NCI-H2081 treated with DMSO at 0.1 percent for 48 hours (cell line): ENCODE results near the gene MAP3K6.
"Not testable (repeated sequence)": the region's sequence is repeated elsewhere in the genome, so short reads cannot be mapped to it uniquely, and the experiment has no call there.

Experiments used
- DNase-seq: peaks from one replicate; lab custom pipeline; 2025; lab: John Stamatoyannopoulos, UW

The MAP3K6 gene

GRCh38 chr1:27395441-27396195 lies 28.9 kb upstream of the MAP3K6 start:
- DNase-seq = no peak

- no peak for DNase-seq
These were observed 28.2 kb upstream of the MAP3K6 start for GRCh38 chr1:27394925-27395324.

GRCh38 chr1:27394282-27394658 lies 27.5 kb upstream of the MAP3K6 start:
- DNase-seq = no peak

- no peak for DNase-seq
These were observed 27.0 kb upstream of the MAP3K6 start for GRCh38 chr1:27393641-27394281.

GRCh38 chr1:27392778-27393635 lies 26.2 kb upstream of the MAP3K6 start:
- DNase-seq = no peak

- no peak for DNase-seq
These were observed 25.5 kb upstream of the MAP3K6 start, which contains the start of gene GPR3 for GRCh38 chr1:27392096-27392777. TSS of gene GPR3 (plus strand) at chr1:27392622. CDS start at chr1:27393799, 1,177 bp downstream.

GRCh38 chr1:27391511-27392095 lies 24.8 kb upstream of the MAP3K6 start:
- no peak for DNase-seq

GRCh38 chr1:27388337-27389005 lies 21.7 kb upstream of the MAP3K6 start:
- no peak for DNase-seq

- DNase-seq = not testable (repeated sequence)
These were observed 18.0 kb upstream of the MAP3K6 start for GRCh38 chr1:27384797-27385196.

- DNase-seq = no peak
These were observed 16.9 kb upstream of the MAP3K6 start for GRCh38 chr1:27383661-27384060.

- no peak for DNase-seq
These were observed 16.4 kb upstream of the MAP3K6 start, which contains the start of gene CD164L2 for GRCh38 chr1:27383039-27383605. TSS of gene CD164L2 (minus strand) at chr1:27383333. CDS start at chr1:27383239, 94 bp downstream.

- no peak for DNase-seq
These were observed 15.4 kb upstream of the MAP3K6 start for GRCh38 chr1:27381969-27382762.

- DNase-seq = no peak
These were observed 14.3 kb upstream of the MAP3K6 start for GRCh38 chr1:27380766-27381733.

- DNase-seq = no peak
These were observed 13.5 kb upstream of the MAP3K6 start for GRCh38 chr1:27380224-27380623.

- no peak for DNase-seq
These were observed 12.9 kb upstream of the MAP3K6 start for GRCh38 chr1:27379564-27380122.

- DNase-seq = no peak
These were observed 11.2 kb upstream of the MAP3K6 start for GRCh38 chr1:27377760-27378495.

GRCh38 chr1:27374362-27375086 lies 7.8 kb upstream of the MAP3K6 start, which contains the start of gene FCN3:
TSS of gene FCN3 (minus strand) at chr1:27374824. CDS start at chr1:27374818, 6 bp downstream.
- DNase-seq = no peak
